Activated CD4-positive, alpha-beta T cell treated with anti-CD3 and anti-CD28 coated beads for 24 hours (primary cell): ENCODE data around the gene FAM162A.
"Not testable (repeated sequence)": the region's sequence is repeated elsewhere in the genome, so short reads cannot be mapped to it uniquely, and the experiment has no call there.

Experiments
- DNase-seq, 2 donors: peaks; one replicate each; pipeline ENCODE4 v3.0.0-alpha.2; 2020; ENCODE audit warnings: low read depth in 2 of 2

The FAM162A gene

GRCh38 chr3:122383771-122384697, at the start of gene FAM162A:
Gene FAM162A (plus strand): TSS chr3:122384182. CDS start chr3:122384266, 84 bp downstream.
- peak; percentile 88 for DNase-seq

GRCh38 chr3:122342803-122343202, 41.2 kb upstream of the FAM162A start:
- DNase-seq: no peak

GRCh38 chr3:122343654-122344053, 40.3 kb upstream of the FAM162A start:
- DNase-seq: no peak

- no peak for DNase-seq
Observed at GRCh38 chr3:122349171-122349570, 34.8 kb upstream of the FAM162A start.

GRCh38 chr3:122350814-122351418, 33.1 kb upstream of the FAM162A start:
- DNase-seq: no peak

GRCh38 chr3:122351612-122352011, 32.4 kb upstream of the FAM162A start:
- DNase-seq: no peak

GRCh38 chr3:122353215-122353614, 30.8 kb upstream of the FAM162A start:
- no peak for DNase-seq

- no peak for DNase-seq
Observed at GRCh38 chr3:122353893-122354401, 30.0 kb upstream of the FAM162A start.

GRCh38 chr3:122355612-122356011, 28.4 kb upstream of the FAM162A start:
- DNase-seq: no peak

GRCh38 chr3:122356402-122356801, 27.6 kb upstream of the FAM162A start:
- no peak for DNase-seq

- no peak for DNase-seq
Observed at GRCh38 chr3:122357828-122358702, 25.9 kb upstream of the FAM162A start.

GRCh38 chr3:122358703-122359032, 25.3 kb upstream of the FAM162A start:
- DNase-seq: no peak

- DNase-seq: no peak
Observed at GRCh38 chr3:122362026-122362425, 22.0 kb upstream of the FAM162A start.

GRCh38 chr3:122364490-122364889, 19.5 kb upstream of the FAM162A start:
- no peak for DNase-seq

GRCh38 chr3:122365073-122365472, 18.9 kb upstream of the FAM162A start:
- DNase-seq: no peak

- DNase-seq: not testable (repeated sequence)
Observed at GRCh38 chr3:122365582-122366378, 18.2 kb upstream of the FAM162A start.

GRCh38 chr3:122366379-122366749, 17.6 kb upstream of the FAM162A start:
- no peak for DNase-seq

GRCh38 chr3:122374034-122374433, 9.9 kb upstream of the FAM162A start:
- DNase-seq: no peak

- DNase-seq: no peak
Observed at GRCh38 chr3:122377975-122378374, 6.0 kb upstream of the FAM162A start.

- peak; percentile 82 to 85 for DNase-seq
Observed at GRCh38 chr3:122382888-122383666, 905 bp upstream of the FAM162A start, which contains the start of gene MIX23. Gene MIX23 (minus strand): TSS chr3:122383231. CDS start chr3:122383224, 7 bp downstream.
